HEK293 (cell line): ENCODE data around the gene TIMM17B.
A peak's percentile ranks its signal among the peaks of the same experiment; 100 is the strongest.

Source experiments
- GLIS1 ChIP-seq: fragments of 450-650 bp; formaldehyde crosslinking; IDR thresholded peaks from 2 replicates; pipeline ENCODE4 v1.5.1; 2016; ENCODE audit warnings: missing biosample characterization, missing genetic modification characterization
- HOXD13 ChIP-seq: sonication (generic); formaldehyde crosslinking; IDR thresholded peaks from 2 replicates; pipeline ENCODE4 v1.8.0; 2022; ENCODE audit warnings: missing genetic modification reagents, borderline replicate concordance
- KLF9 ChIP-seq: fragments of 450-650 bp; formaldehyde crosslinking; IDR thresholded peaks from 2 replicates; pipeline ENCODE4 v1.5.1; 2016; ENCODE audit warnings: missing biosample characterization, missing genetic modification characterization, low read depth
- SP2 ChIP-seq: fragments of 450-650 bp; formaldehyde crosslinking; IDR thresholded peaks from 2 replicates; pipeline ENCODE4 v1.5.1; 2016; ENCODE audit warnings: missing biosample characterization, missing genetic modification characterization
- SP3 ChIP-seq: fragments of 450-650 bp; formaldehyde crosslinking; IDR thresholded peaks from 2 replicates; pipeline ENCODE4 v1.5.1; 2016; ENCODE audit warnings: missing biosample characterization, missing genetic modification characterization
- ZBTB1 ChIP-seq: fragments of 450-650 bp; formaldehyde crosslinking; IDR thresholded peaks from 2 replicates; pipeline ENCODE4 v1.5.1; 2016; ENCODE audit warnings: missing biosample characterization, missing genetic modification characterization
- ZNF416 ChIP-seq: fragments of 450-650 bp; formaldehyde crosslinking; IDR thresholded peaks from 2 replicates; pipeline ENCODE4 v1.5.1; 2016; ENCODE audit warnings: missing biosample characterization, missing genetic modification characterization
- ZNF48 ChIP-seq: fragments of 450-650 bp; formaldehyde crosslinking; IDR thresholded peaks from 2 replicates; pipeline ENCODE4 v1.5.1; 2016; ENCODE audit warnings: missing biosample characterization, missing genetic modification characterization
- ZNF501 ChIP-seq: fragments of 450-650 bp; formaldehyde crosslinking; IDR thresholded peaks from 2 replicates; pipeline ENCODE4 v1.5.1; 2016; ENCODE audit warnings: missing biosample characterization, missing genetic modification characterization
- ZNF510 ChIP-seq: fragments of 450-650 bp; formaldehyde crosslinking; IDR thresholded peaks from 2 replicates; pipeline ENCODE4 v1.5.1; 2018; ENCODE audit warnings: mild to moderate bottlenecking, missing genetic modification characterization, missing biosample characterization; ENCODE audit not compliant: insufficient replicate concordance
- ZNF600 ChIP-seq: fragments of 450-650 bp; formaldehyde crosslinking; IDR thresholded peaks from 2 replicates; pipeline ENCODE4 v1.5.1; 2016; ENCODE audit warnings: missing biosample characterization, missing genetic modification characterization
- ZNF629 ChIP-seq: fragments of 450-650 bp; formaldehyde crosslinking; IDR thresholded peaks from 2 replicates; pipeline ENCODE4 v1.5.1; 2017; ENCODE audit warnings: missing biosample characterization, missing genetic modification characterization
- ZNF660 ChIP-seq: fragments of 450-650 bp; IDR thresholded peaks from 2 replicates; pipeline ENCODE4 v1.5.1; 2018; ENCODE audit warnings: missing biosample characterization, mild to moderate bottlenecking, missing genetic modification characterization
- ZXDB ChIP-seq: fragments of 450-650 bp; formaldehyde crosslinking; IDR thresholded peaks from 2 replicates; pipeline ENCODE4 v1.5.1; 2016; ENCODE audit warnings: missing biosample characterization, missing genetic modification characterization
- TF ChIP-seq, protein P1 (sequence below): fragments of 450-650 bp; formaldehyde crosslinking; IDR thresholded peaks from 2 replicates; pipeline ENCODE4 v1.5.1; 2016; ENCODE audit warnings: missing biosample characterization, missing genetic modification characterization
- TF ChIP-seq, protein P2 (sequence below): fragments of 450-650 bp; formaldehyde crosslinking; IDR thresholded peaks from 2 replicates; pipeline ENCODE4 v1.5.1; 2016; ENCODE audit warnings: missing biosample characterization, missing genetic modification characterization
- TF ChIP-seq, protein P3 (sequence below): fragments of 450-650 bp; formaldehyde crosslinking; IDR thresholded peaks from 2 replicates; pipeline ENCODE4 v1.5.1; 2017; ENCODE audit warnings: missing biosample characterization, missing genetic modification characterization
- TF ChIP-seq, protein P4 (sequence below): fragments of 450-650 bp; formaldehyde crosslinking; IDR thresholded peaks from 2 replicates; pipeline ENCODE4 v1.5.1; 2016; ENCODE audit warnings: missing biosample characterization, missing genetic modification characterization
- TF ChIP-seq, protein P5 (sequence below): fragments of 450-650 bp; formaldehyde crosslinking; IDR thresholded peaks from 2 replicates; pipeline ENCODE4 v1.5.1; 2016; ENCODE audit warnings: missing biosample characterization, missing genetic modification characterization
- TF ChIP-seq, protein P6 (sequence below): fragments of 450-650 bp; formaldehyde crosslinking; optimal IDR thresholded peaks from 2 replicates; pipeline ENCODE3; 2016; ENCODE audit warnings: missing biosample characterization, mild to moderate bottlenecking, missing genetic modification characterization

The TIMM17B gene

DNA sequence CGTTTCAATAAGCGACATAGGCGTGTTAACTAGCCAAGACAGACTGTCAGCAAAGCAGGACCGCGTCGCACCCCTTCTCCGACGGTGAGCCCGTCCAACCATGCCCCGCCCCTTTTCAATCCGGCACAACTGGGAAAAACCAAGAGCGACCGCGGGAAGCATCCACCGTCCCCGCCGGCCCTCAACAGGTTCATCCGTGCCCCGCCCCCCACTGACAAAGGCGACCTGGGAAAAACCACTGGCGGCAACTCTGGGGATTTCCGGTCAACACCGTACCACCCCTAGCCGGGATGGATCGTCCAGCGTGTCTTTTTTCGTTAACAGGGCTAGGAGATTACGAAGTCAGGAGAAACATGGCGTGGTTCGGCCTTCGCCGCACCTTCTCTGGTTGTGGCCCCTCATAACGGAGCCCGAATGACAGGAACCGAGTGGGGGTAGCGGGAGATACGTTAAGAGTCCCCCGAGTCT, 377 bp downstream of the TIMM17B start (continued):
- TF ChIP-seq, protein P1, sequence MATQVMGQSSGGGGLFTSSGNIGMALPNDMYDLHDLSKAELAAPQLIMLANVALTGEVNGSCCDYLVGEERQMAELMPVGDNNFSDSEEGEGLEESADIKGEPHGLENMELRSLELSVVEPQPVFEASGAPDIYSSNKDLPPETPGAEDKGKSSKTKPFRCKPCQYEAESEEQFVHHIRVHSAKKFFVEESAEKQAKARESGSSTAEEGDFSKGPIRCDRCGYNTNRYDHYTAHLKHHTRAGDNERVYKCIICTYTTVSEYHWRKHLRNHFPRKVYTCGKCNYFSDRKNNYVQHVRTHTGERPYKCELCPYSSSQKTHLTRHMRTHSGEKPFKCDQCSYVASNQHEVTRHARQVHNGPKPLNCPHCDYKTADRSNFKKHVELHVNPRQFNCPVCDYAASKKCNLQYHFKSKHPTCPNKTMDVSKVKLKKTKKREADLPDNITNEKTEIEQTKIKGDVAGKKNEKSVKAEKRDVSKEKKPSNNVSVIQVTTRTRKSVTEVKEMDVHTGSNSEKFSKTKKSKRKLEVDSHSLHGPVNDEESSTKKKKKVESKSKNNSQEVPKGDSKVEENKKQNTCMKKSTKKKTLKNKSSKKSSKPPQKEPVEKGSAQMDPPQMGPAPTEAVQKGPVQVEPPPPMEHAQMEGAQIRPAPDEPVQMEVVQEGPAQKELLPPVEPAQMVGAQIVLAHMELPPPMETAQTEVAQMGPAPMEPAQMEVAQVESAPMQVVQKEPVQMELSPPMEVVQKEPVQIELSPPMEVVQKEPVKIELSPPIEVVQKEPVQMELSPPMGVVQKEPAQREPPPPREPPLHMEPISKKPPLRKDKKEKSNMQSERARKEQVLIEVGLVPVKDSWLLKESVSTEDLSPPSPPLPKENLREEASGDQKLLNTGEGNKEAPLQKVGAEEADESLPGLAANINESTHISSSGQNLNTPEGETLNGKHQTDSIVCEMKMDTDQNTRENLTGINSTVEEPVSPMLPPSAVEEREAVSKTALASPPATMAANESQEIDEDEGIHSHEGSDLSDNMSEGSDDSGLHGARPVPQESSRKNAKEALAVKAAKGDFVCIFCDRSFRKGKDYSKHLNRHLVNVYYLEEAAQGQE (tag by site-specific recombination): 0 out of 2 replicates have a peak, but pooled peaks have one; percentile 15
- TF ChIP-seq GLIS1 (tag by site-specific recombination) (peak; percentile 31; the same call in 1 of the 2 replicates), ZNF501 (0 out of 2 replicates have a peak, but pooled peaks have one; percentile 17), SP2 (tag by site-specific recombination) (peak; percentile 29), ZNF660 (tag by site-specific recombination) (peak; percentile 8; the same call in 1 of the 2 replicates), ZNF629 (tag by site-specific recombination) (0 out of 2 replicates have a peak, but pooled peaks have one; percentile 13), ZXDB (tag by site-specific recombination) (peak; percentile 33; the same call in 1 of the 2 replicates), ZNF510 (no peak), ZBTB1 (tag by site-specific recombination) (no peak), ZNF416 (tag by site-specific recombination) (no peak), KLF9 (tag by site-specific recombination) (peak; percentile 82), ZNF48 (tag by site-specific recombination) (no peak), SP3 (tag by site-specific recombination) (peak; percentile 32), ZNF600 (tag by site-specific recombination) (no peak), HOXD13 (CRISPR knock-in tag) (no peak)
- TF ChIP-seq, protein P2, sequence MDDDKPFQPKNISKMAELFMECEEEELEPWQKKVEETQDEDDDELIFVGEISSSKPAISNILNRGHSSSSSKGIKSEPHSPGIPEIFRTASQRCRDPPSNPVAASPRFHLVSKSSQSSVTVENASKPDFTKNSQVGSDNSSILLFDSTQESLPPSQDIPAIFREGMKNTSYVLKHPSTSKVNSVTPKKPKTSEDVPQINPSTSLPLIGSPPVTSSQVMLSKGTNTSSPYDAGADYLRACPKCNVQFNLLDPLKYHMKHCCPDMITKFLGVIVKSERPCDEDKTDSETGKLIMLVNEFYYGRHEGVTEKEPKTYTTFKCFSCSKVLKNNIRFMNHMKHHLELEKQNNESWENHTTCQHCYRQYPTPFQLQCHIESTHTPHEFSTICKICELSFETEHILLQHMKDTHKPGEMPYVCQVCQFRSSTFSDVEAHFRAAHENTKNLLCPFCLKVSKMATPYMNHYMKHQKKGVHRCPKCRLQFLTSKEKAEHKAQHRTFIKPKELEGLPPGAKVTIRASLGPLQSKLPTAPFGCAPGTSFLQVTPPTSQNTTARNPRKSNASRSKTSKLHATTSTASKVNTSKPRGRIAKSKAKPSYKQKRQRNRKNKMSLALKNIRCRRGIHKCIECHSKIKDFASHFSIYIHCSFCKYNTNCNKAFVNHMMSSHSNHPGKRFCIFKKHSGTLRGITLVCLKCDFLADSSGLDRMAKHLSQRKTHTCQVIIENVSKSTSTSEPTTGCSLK: no peak
- TF ChIP-seq, protein P3, sequence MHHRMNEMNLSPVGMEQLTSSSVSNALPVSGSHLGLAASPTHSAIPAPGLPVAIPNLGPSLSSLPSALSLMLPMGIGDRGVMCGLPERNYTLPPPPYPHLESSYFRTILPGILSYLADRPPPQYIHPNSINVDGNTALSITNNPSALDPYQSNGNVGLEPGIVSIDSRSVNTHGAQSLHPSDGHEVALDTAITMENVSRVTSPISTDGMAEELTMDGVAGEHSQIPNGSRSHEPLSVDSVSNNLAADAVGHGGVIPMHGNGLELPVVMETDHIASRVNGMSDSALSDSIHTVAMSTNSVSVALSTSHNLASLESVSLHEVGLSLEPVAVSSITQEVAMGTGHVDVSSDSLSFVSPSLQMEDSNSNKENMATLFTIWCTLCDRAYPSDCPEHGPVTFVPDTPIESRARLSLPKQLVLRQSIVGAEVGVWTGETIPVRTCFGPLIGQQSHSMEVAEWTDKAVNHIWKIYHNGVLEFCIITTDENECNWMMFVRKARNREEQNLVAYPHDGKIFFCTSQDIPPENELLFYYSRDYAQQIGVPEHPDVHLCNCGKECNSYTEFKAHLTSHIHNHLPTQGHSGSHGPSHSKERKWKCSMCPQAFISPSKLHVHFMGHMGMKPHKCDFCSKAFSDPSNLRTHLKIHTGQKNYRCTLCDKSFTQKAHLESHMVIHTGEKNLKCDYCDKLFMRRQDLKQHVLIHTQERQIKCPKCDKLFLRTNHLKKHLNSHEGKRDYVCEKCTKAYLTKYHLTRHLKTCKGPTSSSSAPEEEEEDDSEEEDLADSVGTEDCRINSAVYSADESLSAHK (tag by site-specific recombination): no peak
- TF ChIP-seq, protein P4, sequence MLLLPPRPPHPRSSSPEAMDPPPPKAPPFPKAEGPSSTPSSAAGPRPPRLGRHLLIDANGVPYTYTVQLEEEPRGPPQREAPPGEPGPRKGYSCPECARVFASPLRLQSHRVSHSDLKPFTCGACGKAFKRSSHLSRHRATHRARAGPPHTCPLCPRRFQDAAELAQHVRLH: peak; percentile 50; the same call in 1 of the 2 replicates
- TF ChIP-seq, protein P5, sequence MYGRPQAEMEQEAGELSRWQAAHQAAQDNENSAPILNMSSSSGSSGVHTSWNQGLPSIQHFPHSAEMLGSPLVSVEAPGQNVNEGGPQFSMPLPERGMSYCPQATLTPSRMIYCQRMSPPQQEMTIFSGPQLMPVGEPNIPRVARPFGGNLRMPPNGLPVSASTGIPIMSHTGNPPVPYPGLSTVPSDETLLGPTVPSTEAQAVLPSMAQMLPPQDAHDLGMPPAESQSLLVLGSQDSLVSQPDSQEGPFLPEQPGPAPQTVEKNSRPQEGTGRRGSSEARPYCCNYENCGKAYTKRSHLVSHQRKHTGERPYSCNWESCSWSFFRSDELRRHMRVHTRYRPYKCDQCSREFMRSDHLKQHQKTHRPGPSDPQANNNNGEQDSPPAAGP (tag by site-specific recombination): peak; percentile 49; the same call in 1 of the 2 replicates
- TF ChIP-seq, protein P6, sequence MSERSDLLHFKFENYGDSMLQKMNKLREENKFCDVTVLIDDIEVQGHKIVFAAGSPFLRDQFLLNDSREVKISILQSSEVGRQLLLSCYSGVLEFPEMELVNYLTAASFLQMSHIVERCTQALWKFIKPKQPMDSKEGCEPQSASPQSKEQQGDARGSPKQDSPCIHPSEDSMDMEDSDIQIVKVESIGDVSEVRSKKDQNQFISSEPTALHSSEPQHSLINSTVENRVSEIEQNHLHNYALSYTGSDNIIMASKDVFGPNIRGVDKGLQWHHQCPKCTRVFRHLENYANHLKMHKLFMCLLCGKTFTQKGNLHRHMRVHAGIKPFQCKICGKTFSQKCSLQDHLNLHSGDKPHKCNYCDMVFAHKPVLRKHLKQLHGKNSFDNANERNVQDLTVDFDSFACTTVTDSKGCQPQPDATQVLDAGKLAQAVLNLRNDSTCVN (tag by site-specific recombination): no peak
